ENCODE measurements around the gene IL1RL2. TPM values are rescaled to one million over a fixed set of nuclear protein-coding genes. Genes with fewer than 3 reads are reported as not detected.

Gene IL1RL2
- 1 to 10 TPM; 1.4 to 1.9 TPM for total RNA-seq

GRCh38 chr2:102186791-102187495 is at the start of gene IL1RL2:
IL1RL2 (plus strand) TSS chr2:102187023; CDS start chr2:102187868, 845 bp downstream.
- H3K27ac Mint-ChIP-seq: peak within 1 kb of the TSS; percentile 75
- DNase-seq (no peak), ATAC-seq (replicated peaks in 1 of 2) (peak; percentile 33 to 41)

DNA sequence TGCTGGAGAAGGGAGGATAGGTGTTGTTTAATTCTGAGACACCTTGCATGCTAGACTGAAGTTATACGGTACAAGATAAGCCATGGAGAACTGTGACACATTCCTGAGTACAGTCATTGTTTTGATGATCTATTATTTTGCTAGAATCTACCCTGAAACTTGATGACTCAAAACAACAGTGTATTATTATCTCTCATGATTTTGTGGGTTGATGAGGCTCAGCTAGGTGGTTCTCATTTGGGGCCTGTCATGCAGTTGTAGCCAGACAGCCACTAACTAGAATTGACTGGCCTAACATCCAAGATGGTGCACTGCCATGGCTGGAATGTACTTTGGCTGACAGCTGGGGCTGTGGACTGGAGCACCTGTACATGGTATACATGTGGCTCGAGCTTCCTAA is 49.7 kb upstream of the IL1RL2 start:
- Mint-ChIP-seq H3K4me3 (peak overlapping the region; percentile 52 to 56), H3K9me3 (peaks cover 12 to 17% of the 10 kb centered on the region in 2 donors), H3K27ac (peak overlapping the region; percentile 64), H3K36me3 (ENCODE audit: insufficient read depth in 2 of 2) (peaks cover 17 to 31% of the 10 kb centered on the region in 2 donors), H3K4me1 (ENCODE audit: low read depth) (peaks cover 61% of the 10 kb centered on the region), H3K27me3 (ENCODE audit: low read depth) (peaks cover 17% of the 10 kb centered on the region)
- peak; percentile 52 to 69 for DNase-seq
- peak; percentile 94 for ATAC-seq (replicated peaks in 1 of 2)

More at GRCh38 chr2:102186791-102187495, at the start of gene IL1RL2:
- peaks cover 2 to 10% of the 10 kb centered on the region in 2 donors for H3K36me3 Mint-ChIP-seq (ENCODE audit: insufficient read depth in 2 of 2)
- H3K4me1 Mint-ChIP-seq (ENCODE audit: low read depth): peaks cover 38% of the 10 kb centered on the region
- peak within 1 kb of the TSS; percentile 87 to 89 for H3K4me3 Mint-ChIP-seq
- peaks cover 19% of the 10 kb centered on the region for H3K27me3 Mint-ChIP-seq (ENCODE audit: low read depth)
- H3K9me3 Mint-ChIP-seq: no peaks in the 10 kb centered on the region

GRCh38 chr2:102138331-102138730 is 48.5 kb upstream of the IL1RL2 start:
- H3K4me3 Mint-ChIP-seq: peak overlapping the region; percentile 2 to 52

GRCh38 chr2:102139851-102140250 is 47.0 kb upstream of the IL1RL2 start:
- ATAC-seq (replicated peaks in 1 of 2) (no peak), DNase-seq (no peak)
- Mint-ChIP-seq H3K9me3 (peaks cover 12 to 15% of the 10 kb centered on the region in 2 donors), H3K27ac (no peak overlapping the region), H3K4me1 (ENCODE audit: low read depth) (peaks cover 64% of the 10 kb centered on the region), H3K27me3 (ENCODE audit: low read depth) (peaks cover 24% of the 10 kb centered on the region), H3K4me3 (peak overlapping the region; percentile 18 to 39), H3K36me3 (ENCODE audit: insufficient read depth in 2 of 2) (peaks cover 30 to 44% of the 10 kb centered on the region in 2 donors)

More at GRCh38 chr2:102138331-102138730, 48.5 kb upstream of the IL1RL2 start:
- Mint-ChIP-seq H3K27me3 (ENCODE audit: low read depth) (peaks cover 24% of the 10 kb centered on the region), H3K27ac (peak overlapping the region; percentile 64), H3K4me1 (ENCODE audit: low read depth) (peaks cover 64% of the 10 kb centered on the region), H3K36me3 (ENCODE audit: insufficient read depth in 2 of 2) (peaks cover 19 to 31% of the 10 kb centered on the region in 2 donors), H3K9me3 (peaks cover 11 to 12% of the 10 kb centered on the region in 2 donors)
- ATAC-seq (replicated peaks in 1 of 2) (no peak), DNase-seq (no peak)

- H3K4me3 Mint-ChIP-seq: no peak overlapping the region
Measured at GRCh38 chr2:102140377-102140776, 46.4 kb upstream of the IL1RL2 start.

GRCh38 chr2:102141011-102141943 is 45.5 kb upstream of the IL1RL2 start:
- Mint-ChIP-seq H3K27ac (no peak overlapping the region), H3K27me3 (ENCODE audit: low read depth) (peaks cover 24% of the 10 kb centered on the region), H3K9me3 (peaks cover 19 to 24% of the 10 kb centered on the region in 2 donors), H3K4me1 (ENCODE audit: low read depth) (peaks cover 64% of the 10 kb centered on the region), H3K4me3 (peak overlapping the region; percentile 76 to 84), H3K36me3 (ENCODE audit: insufficient read depth in 2 of 2) (peaks cover 41 to 57% of the 10 kb centered on the region in 2 donors)
- DNase-seq (no peak), ATAC-seq (replicated peaks in 1 of 2) (no peak)

More at GRCh38 chr2:102140377-102140776, 46.4 kb upstream of the IL1RL2 start:
- H3K36me3 Mint-ChIP-seq (ENCODE audit: insufficient read depth in 2 of 2): peaks cover 35 to 49% of the 10 kb centered on the region in 2 donors
- DNase-seq: no peak
- H3K4me1 Mint-ChIP-seq (ENCODE audit: low read depth): peaks cover 64% of the 10 kb centered on the region
- peaks cover 14 to 19% of the 10 kb centered on the region in 2 donors for H3K9me3 Mint-ChIP-seq
- H3K27me3 Mint-ChIP-seq (ENCODE audit: low read depth): peaks cover 24% of the 10 kb centered on the region
- no peak overlapping the region for H3K27ac Mint-ChIP-seq
- ATAC-seq (replicated peaks in 1 of 2): no peak

GRCh38 chr2:102141970-102142828 is 44.6 kb upstream of the IL1RL2 start, which contains the start of gene IL1R1:
IL1R1 (plus strand) TSS chr2:102142746; CDS start chr2:102157725, 14,979 bp downstream.
- Mint-ChIP-seq H3K27me3 (ENCODE audit: low read depth) (peaks cover 24% of the 10 kb centered on the region), H3K4me1 (ENCODE audit: low read depth) (peaks cover 60% of the 10 kb centered on the region), H3K9me3 (peaks cover 20 to 21% of the 10 kb centered on the region in 2 donors), H3K4me3 (peak within 1 kb of the TSS; percentile 76 to 84), H3K27ac (peak within 1 kb of the TSS; percentile 61), H3K36me3 (ENCODE audit: insufficient read depth in 2 of 2) (peaks cover 44 to 60% of the 10 kb centered on the region in 2 donors)
- DNase-seq (peak; percentile 40 to 68), ATAC-seq (replicated peaks in 1 of 2) (peak; percentile 62 to 69)

DNA sequence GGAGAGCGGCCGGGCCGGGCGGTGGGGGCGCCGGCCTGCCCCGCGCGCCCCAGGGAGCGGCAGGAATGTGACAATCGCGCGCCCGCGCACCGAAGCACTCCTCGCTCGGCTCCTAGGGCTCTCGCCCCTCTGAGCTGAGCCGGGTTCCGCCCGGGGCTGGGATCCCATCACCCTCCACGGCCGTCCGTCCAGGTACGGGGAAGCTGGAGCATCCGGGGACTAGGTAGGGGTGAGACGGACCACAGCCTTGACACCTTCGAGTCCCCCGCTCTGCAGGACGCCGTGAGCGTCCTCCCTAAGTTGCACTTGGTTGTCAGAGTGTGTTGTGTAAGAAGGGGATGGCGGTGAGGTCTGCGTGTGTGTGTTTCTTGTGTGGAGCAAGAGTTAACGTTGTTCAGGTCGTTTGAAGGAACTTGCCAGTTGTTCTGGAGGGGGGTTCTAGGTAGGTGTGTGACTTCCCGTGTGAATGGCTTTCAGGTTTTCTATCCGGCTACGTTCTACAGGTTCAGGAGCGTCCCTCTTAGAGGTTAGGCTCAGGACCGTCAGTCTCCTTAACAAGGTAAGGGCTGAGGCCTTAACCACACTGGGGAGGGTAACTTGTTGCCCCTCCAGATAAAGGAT is 43.9 kb upstream of the IL1RL2 start:
- H3K4me1 Mint-ChIP-seq (ENCODE audit: low read depth): peaks cover 60% of the 10 kb centered on the region
- H3K4me3 Mint-ChIP-seq: peak overlapping the region; percentile 62 to 73
- no peak for DNase-seq
- H3K36me3 Mint-ChIP-seq (ENCODE audit: insufficient read depth in 2 of 2): peaks cover 47 to 63% of the 10 kb centered on the region in 2 donors
- peak overlapping the region; percentile 52 for H3K27ac Mint-ChIP-seq
- ATAC-seq (replicated peaks in 1 of 2): peak; percentile 39 to 42
- H3K27me3 Mint-ChIP-seq (ENCODE audit: low read depth): peaks cover 24% of the 10 kb centered on the region
- H3K9me3 Mint-ChIP-seq: peaks cover 17 to 28% of the 10 kb centered on the region in 2 donors

- DNase-seq: no peak
- ATAC-seq (replicated peaks in 1 of 2): no peak
- Mint-ChIP-seq H3K4me1 (ENCODE audit: low read depth) (peaks cover 60% of the 10 kb centered on the region), H3K4me3 (peak overlapping the region; percentile 62 to 73), H3K27me3 (ENCODE audit: low read depth) (peaks cover 24% of the 10 kb centered on the region), H3K36me3 (ENCODE audit: insufficient read depth in 2 of 2) (peaks cover 48 to 65% of the 10 kb centered on the region in 2 donors), H3K9me3 (peaks cover 15 to 29% of the 10 kb centered on the region in 2 donors), H3K27ac (no peak overlapping the region)
Measured at GRCh38 chr2:102143450-102143985, 43.3 kb upstream of the IL1RL2 start.

GRCh38 chr2:102144128-102144527 is 42.7 kb upstream of the IL1RL2 start:
- Mint-ChIP-seq H3K4me3 (no peak overlapping the region), H3K4me1 (ENCODE audit: low read depth) (peaks cover 60% of the 10 kb centered on the region), H3K27me3 (ENCODE audit: low read depth) (peaks cover 24% of the 10 kb centered on the region), H3K9me3 (peaks cover 20 to 35% of the 10 kb centered on the region in 2 donors), H3K27ac (no peak overlapping the region), H3K36me3 (ENCODE audit: insufficient read depth in 2 of 2) (peaks cover 53 to 71% of the 10 kb centered on the region in 2 donors)
- DNase-seq (no peak), ATAC-seq (replicated peaks in 1 of 2) (no peak)

- Mint-ChIP-seq H3K4me1 (ENCODE audit: low read depth) (peaks cover 53% of the 10 kb centered on the region), H3K36me3 (ENCODE audit: insufficient read depth in 2 of 2) (peaks cover 57 to 70% of the 10 kb centered on the region in 2 donors), H3K27me3 (ENCODE audit: low read depth) (peaks cover 24% of the 10 kb centered on the region), H3K4me3 (peak overlapping the region in 1 of 2 donors; percentile 56), H3K9me3 (peaks cover 21 to 36% of the 10 kb centered on the region in 2 donors), H3K27ac (no peak overlapping the region)
- DNase-seq (no peak), ATAC-seq (replicated peaks in 1 of 2) (no peak)
Measured at GRCh38 chr2:102145107-102145506, 41.7 kb upstream of the IL1RL2 start.

All from activated T-cell treated with anti-CD3 and anti-CD28 coated beads, Interleukin-2, amount 50 U/mL, for 72 hours (primary cell).